Smooth muscle cell of trachea (primary cell): ENCODE measurements around the gene NUP133. TPM values are rescaled to one million over a fixed set of nuclear protein-coding genes. Genes with fewer than 3 reads are reported as not detected.

Source experiments
- total RNA-seq: library from RNA; depleted of rRNA; stranded (reverse); fragments of >200 nt; gene quantifications from 2 replicates; pipeline ENCODE4 v1.2.1, GENCODE V29; 2014

NUP133 gene
- total RNA-seq = 42.2 and 54.6 TPM in 2 replicates

GRCh38 chr1:229507951-229508822, at the start of gene NUP133:
Gene NUP133 (minus strand): TSS chr1:229508341. CDS start chr1:229508249, 92 bp downstream.

GRCh38 chr1:229434005-229434640, 74.0 kb downstream of the NUP133 start, which contains the start of gene ACTA1:
Gene ACTA1 (minus strand): TSS chr1:229434094. CDS start chr1:229433115, 979 bp downstream.

Other genes starting within 250 kb of the NUP133 start
- 22.5 and 35.9 TPM in 2 replicates for gene RAB4A, start 237.2 kb downstream of the NUP133 start, total RNA-seq
- gene CCSAP, start 165.3 kb downstream of the NUP133 start, total RNA-seq = 3.6 and 5.2 TPM in 2 replicates
- gene ACTA1, start 74.2 kb downstream of the NUP133 start, total RNA-seq = not detected in 2 replicates
- gene ABCB10, start 50.4 kb upstream of the NUP133 start, total RNA-seq = 13.4 and 18.6 TPM in 2 replicates
- gene TAF5L, start 117.8 kb upstream of the NUP133 start, total RNA-seq = 13.5 and 14.4 TPM in 2 replicates
- gene URB2, start 117.9 kb upstream of the NUP133 start, total RNA-seq = 6.0 and 8.1 TPM in 2 replicates